HCEC 1CT (cell line): ENCODE data around the gene FAP.

Source experiments
- DNase-seq: peaks from one replicate; pipeline ENCODE4 v3.0.0-alpha.2; 2017

Gene FAP

GRCh38 chr2:162243294-162243693 lies at the start of gene FAP:
FAP (minus strand) TSS chr2:162243445; CDS start chr2:162243327, 118 bp downstream.
- DNase-seq = peak; percentile 96

- no peak for DNase-seq
Measured at GRCh38 chr2:162291748-162292147, 48.5 kb upstream of the FAP start.

- DNase-seq = no peak
Measured at GRCh38 chr2:162282765-162283425, 39.6 kb upstream of the FAP start.

- DNase-seq = no peak
Measured at GRCh38 chr2:162280654-162281053, 37.4 kb upstream of the FAP start.

- no peak for DNase-seq
Measured at GRCh38 chr2:162277381-162277780, 34.1 kb upstream of the FAP start.

GRCh38 chr2:162267996-162268395 lies 24.8 kb upstream of the FAP start:
- no peak for DNase-seq

- no peak for DNase-seq
Measured at GRCh38 chr2:162267496-162267895, 24.3 kb upstream of the FAP start.

- DNase-seq = no peak
Measured at GRCh38 chr2:162266460-162266760, 23.2 kb upstream of the FAP start.

- DNase-seq = no peak
Measured at GRCh38 chr2:162265666-162266459, 22.6 kb upstream of the FAP start.

- DNase-seq = peak; percentile 86
Measured at GRCh38 chr2:162261032-162261945, 18.0 kb upstream of the FAP start.

GRCh38 chr2:162258686-162259085 lies 15.4 kb upstream of the FAP start:
- peak; percentile 60 for DNase-seq

- peak; percentile 41 for DNase-seq
Measured at GRCh38 chr2:162258169-162258568, 14.9 kb upstream of the FAP start.

- DNase-seq = peak; percentile 72
Measured at GRCh38 chr2:162257425-162257824, 14.2 kb upstream of the FAP start.

- DNase-seq = peak; percentile 55
Measured at GRCh38 chr2:162256591-162256991, 13.3 kb upstream of the FAP start.

- no peak for DNase-seq
Measured at GRCh38 chr2:162254236-162254871, 11.1 kb upstream of the FAP start.

- DNase-seq = no peak
Measured at GRCh38 chr2:162253435-162253834, 10.2 kb upstream of the FAP start.

- DNase-seq = no peak
Measured at GRCh38 chr2:162252153-162252552, 8.9 kb upstream of the FAP start.

- peak; percentile 83 for DNase-seq
Measured at GRCh38 chr2:162245781-162246180, 2.5 kb upstream of the FAP start.

GRCh38 chr2:162245061-162245460 lies 1.8 kb upstream of the FAP start:
- DNase-seq = no peak

- DNase-seq = peak; percentile 96
Measured at GRCh38 chr2:162244541-162245031, 1.3 kb upstream of the FAP start.

- no peak for DNase-seq
Measured at GRCh38 chr2:162243715-162244114, 470 bp upstream of the FAP start.

- DNase-seq = peak; percentile 92
Measured at GRCh38 chr2:162242586-162243280, 512 bp downstream of the FAP start.
